ENCODE measurements around the gene B4GALT6.

- TF ChIP-seq CTCF (IDR thresholded peaks at IDR 0.05) (no peak), POLR2A (IDR thresholded peaks at IDR 0.05) (no peak)
These were observed 9.0 kb downstream of the B4GALT6 start for GRCh38 chr18:31675404-31675803.

All from esophagus squamous epithelium (tissue), 4 donors.